Measurements from ENCODE around the gene OPALIN.
"Not testable (repeated sequence)": the region's sequence is repeated elsewhere in the genome, so short reads cannot be mapped to it uniquely, and the experiment has no call there.

Gene OPALIN

GRCh38 chr10:96334616-96335526, 23.9 kb downstream of the OPALIN start:
- peak; percentile 45 for DNase-seq

- DNase-seq = no peak
Observed at GRCh38 chr10:96333101-96333500, 25.7 kb downstream of the OPALIN start.

DNA sequence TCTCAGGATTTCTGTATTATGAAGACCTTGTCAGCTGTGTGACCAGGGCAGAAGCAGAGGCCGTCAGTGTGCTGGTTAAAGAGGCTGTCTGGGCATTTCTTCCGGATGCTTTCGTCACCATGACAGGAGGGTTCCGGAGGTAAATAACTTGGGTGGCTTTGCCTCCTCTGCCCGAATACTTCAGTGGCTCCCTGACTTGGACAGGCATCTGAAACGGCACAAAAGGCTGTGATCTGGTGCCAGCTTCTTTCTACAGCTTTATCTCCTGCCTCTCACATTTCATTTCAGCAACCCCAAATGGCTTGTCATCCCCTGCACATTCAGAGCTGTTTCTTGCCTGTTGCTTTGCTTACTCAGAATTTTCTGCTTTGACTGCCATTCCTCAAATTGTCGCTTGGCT, 31.3 kb downstream of the OPALIN start:
- no peak for DNase-seq

DNA sequence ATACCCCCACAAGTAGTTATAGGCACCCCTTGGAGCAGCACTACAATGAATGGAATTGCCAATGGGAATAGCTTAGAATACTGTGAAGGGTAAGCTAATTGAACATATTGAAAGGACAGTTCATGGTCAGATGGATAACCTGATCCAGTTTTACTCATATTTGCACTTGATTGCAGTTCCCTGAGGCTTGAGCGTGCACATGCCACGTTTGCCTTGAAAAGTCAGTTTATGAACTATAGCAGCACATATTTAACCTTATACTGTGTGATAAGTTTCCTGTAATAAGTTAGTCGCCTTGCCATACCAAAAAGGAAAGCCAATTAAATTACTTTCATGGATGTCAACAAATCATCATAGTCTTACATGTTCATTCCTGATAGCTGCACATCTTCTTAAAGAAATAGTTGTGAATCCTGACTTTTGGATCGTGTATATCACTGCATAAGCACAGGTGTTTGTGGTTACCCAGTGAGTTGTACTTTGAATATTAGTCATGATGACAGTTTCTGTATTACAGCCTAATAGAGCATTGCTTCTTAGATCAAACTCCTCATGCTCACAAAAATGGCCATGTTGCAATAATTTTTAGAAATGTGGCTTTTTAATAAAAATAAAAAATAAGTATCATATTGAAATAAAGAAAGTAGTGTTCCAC, 33.0 kb downstream of the OPALIN start:
- no peak for DNase-seq

DNA sequence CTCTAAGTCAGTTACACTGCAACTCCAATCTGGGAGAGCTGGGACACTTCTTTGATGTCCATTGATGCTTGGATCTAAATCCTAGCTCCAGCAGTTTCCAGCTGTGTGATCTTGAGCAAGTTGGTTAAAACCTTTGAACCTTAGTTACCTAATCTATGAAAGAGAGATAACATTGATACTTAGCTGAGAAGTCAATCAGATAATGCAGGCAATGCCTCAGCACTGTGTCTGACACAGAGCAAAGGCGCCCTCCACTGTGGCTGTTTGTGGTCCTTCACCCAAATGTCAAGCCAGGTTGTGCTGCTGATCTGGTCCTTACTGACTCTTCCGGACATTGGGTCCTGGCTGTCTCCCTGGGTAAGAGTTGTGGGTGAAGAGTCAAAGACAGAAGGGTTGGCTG, 34.4 kb downstream of the OPALIN start:
- no peak for DNase-seq

- DNase-seq = no peak
Observed at GRCh38 chr10:96322275-96322674, 36.5 kb downstream of the OPALIN start.

DNA sequence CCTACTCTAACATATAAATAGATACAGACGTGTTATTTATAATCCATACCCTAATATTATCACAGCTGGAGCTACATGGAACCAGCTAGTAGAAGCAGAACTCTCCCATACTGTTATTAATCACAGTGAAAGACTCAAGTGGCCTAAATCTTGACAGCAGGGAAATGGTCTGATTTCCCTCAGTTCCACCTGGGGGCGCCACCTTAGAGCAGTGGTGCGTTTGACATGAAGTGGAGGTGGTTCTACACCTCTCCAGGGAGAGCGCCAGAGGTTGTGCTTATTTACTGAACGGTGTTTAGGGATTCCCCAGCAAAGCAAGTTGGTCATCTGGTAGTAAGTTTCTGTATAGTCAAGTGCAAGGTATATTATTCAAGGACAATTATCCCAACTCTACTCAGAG, 37.0 kb downstream of the OPALIN start:
- DNase-seq = no peak

DNA sequence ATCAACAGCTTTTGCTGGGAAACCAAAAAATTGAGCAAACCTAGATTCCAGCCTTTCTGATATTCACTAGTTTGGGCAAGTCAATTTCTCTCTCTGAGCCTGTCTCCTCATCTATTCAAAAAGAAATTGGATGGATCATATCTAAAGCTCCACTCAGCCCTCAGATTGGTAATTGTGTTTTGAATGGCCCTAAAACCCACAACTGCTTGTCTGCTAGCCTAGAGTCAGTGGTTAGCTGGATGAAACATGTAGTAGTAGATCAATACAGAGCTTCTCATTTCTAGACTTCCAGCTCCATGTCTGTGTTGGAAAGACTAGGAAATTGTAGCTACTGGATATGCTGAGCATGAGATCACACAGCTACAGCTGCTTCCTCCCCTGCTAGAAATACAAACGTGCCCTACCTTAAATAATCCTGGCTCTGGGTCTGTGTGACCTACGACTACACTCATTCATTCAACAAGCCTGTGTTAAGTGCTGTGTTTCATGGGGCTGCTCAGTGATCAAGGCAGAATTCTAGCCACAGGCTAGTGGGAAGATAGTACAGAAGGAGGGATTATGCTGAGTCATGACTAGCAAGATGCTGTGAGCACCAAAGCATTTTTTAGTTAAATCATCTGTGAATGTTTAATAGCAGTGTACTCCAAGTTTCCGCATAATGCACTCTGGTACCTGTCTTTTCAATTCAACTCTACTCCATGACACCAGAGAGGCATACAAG, 38.9 kb downstream of the OPALIN start:
- peak; percentile 21 for DNase-seq

- peak; percentile 6 for DNase-seq
Observed at GRCh38 chr10:96317067-96317833, 41.6 kb downstream of the OPALIN start.

- no peak for DNase-seq
Observed at GRCh38 chr10:96313344-96313743, 45.5 kb downstream of the OPALIN start.

- DNase-seq = no peak
Observed at GRCh38 chr10:96311180-96311715, 47.6 kb downstream of the OPALIN start.

DNA sequence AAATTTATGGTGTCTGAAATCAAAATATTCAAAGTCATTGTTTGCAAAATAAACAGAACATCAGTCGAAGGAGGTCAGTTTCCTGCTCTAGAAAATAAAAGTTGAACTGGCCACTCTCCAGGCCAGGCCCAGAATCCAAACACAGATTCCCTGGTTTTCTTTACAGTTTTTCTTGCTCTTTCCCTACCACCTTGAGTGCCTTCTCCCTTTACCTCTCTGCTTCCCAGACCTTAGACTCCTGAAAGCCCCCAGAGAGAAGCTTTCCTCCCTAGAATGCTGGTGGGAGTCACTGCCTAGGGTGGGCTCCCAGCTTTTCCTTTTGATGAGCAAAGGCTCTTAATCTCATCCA, 48.5 kb downstream of the OPALIN start:
- DNase-seq = peak; percentile 88

DNA sequence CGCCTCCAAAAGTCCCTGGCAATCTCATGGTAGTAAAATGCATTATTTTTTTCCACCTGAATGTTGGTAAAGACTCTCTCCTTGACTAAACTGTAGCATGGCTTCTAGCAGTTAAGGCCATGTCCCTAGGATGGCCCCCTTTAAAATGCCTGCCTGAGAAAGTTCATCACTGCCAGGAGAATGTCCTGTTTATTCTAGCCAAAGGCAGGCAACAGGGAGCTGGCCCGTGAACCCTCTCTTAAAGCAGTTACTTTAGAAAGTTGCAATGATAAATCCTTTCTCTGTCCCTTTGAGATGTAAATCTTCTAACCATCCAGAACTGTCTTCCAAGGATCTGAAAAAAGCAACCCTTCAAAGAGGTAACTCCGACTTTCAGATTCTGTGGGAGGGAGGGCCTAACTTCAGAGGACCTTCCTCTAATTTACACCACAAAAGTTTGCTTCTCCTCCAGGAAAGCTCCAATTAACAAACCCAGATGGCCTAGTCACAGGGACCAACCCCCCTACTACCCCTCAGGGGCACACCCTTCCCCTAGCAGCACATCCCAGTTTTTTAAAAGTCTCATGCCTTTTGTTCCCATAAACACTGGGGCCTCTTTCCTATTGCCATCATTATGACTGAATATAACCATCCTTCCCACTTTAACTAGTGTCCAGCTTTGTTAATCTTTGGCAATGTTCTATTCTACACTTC, 49.0 kb downstream of the OPALIN start:
- DNase-seq = peak; percentile 22

GRCh38 chr10:96308854-96309253, 49.9 kb downstream of the OPALIN start:
- DNase-seq = not testable (repeated sequence)

- DNase-seq = no peak
Observed at GRCh38 chr10:96306516-96306915, 52.3 kb downstream of the OPALIN start.

DNA sequence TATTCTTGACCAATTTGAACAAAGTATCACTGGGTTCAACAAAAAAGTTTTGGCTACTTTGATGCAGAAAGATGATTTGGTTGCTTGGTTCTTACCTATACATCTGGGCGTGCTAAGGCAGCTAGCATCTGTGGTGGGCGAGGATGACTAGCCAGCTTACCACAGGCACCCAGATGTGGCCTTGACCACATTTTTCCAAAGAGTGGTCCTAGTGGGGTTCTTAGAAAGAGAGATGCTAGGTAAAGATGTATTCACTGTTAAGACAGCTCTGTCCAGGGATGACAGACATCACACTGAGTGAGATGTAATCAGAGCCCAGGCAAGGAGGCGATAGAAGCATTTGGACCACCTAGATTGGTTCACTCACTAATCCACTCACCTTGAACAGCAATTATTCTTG, 53.8 kb downstream of the OPALIN start:
- no peak for DNase-seq

DNA sequence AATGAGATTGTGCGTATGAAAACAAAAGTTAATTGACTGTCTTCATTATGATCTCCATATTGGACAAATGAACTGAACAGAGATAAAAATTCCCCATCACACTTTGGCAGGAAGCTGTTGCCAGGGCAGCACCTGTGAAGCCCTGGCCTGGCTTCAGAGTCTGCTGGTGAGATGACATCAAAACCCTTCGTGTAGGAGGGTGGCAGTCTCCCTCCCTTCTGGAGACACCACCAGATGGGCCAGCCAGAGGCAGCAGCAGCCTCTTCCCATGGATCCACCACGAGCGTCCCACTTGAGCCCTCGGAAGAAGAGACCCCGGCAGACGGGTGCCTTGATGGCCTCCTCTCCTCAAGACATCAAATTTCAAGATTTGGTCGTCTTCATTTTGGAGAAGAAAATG, 54.6 kb downstream of the OPALIN start, which contains the start of gene DNTT:
Gene DNTT (plus strand): TSS at position 205 of the 400 bp plus-strand sequence. CDS start 64 bp downstream, at position 269.
- no peak for DNase-seq

- no peak for DNase-seq
Observed at GRCh38 chr10:96301616-96302015, 57.2 kb downstream of the OPALIN start.

DNA sequence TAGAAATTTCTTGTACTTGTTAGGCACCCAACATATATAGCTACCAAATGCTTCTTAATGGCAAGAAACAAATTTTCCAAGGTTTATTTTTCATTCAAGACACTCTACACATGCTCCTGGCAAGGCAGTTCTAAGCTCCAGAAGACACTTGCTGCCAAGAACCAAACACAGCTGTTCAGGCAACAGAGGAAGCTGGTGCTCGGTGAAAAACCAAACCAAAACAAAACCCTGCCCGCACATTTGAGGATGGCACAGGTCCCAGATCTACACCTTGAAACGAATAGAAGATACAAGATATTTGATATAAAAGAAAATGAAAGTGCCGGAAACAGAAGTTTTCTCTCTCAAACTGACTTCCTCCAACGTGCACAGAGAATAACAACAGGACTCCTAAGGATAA, 59.4 kb downstream of the OPALIN start:
- no peak for DNase-seq

- no peak for DNase-seq
Observed at GRCh38 chr10:96298362-96298761, 60.4 kb downstream of the OPALIN start.

DNA sequence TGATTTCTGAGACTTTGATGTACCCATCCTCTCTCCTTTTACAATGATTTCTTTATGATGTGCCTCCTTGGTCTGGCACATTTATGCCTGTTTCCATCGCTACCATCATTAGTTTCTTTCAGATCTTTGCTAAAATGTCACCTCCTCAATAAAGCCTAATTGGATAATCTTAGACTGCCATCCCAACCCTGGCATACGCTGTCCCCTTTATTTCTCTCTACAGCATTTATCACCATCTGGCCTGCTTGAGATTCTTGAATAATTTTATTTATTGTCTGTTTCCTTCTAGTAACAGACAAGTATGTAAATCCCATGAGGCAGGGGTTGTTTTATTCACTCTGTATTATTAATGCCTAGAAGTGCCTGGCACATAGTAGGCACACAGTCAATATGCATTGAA, 61.3 kb downstream of the OPALIN start:
- peak; percentile 1 for DNase-seq

GRCh38 chr10:96295475-96295874, 63.3 kb downstream of the OPALIN start:
- DNase-seq = no peak
